Hematopoietic multipotent progenitor cell treated with erythropoietin and hydrocortisone succinate and interleukin-3 and kit ligand, for 17 days (in vitro differentiated cells): ENCODE data around the gene RALGPS2.

Source experiments
- DNase-seq: peaks from one replicate; pipeline ENCODE4 v3.0.0-alpha.2; 2015; ENCODE audit warnings: low spot score

RALGPS2 gene

GRCh38 chr1:178918955-178919354, 193.9 kb downstream of the RALGPS2 start:
- no peak for DNase-seq

DNA sequence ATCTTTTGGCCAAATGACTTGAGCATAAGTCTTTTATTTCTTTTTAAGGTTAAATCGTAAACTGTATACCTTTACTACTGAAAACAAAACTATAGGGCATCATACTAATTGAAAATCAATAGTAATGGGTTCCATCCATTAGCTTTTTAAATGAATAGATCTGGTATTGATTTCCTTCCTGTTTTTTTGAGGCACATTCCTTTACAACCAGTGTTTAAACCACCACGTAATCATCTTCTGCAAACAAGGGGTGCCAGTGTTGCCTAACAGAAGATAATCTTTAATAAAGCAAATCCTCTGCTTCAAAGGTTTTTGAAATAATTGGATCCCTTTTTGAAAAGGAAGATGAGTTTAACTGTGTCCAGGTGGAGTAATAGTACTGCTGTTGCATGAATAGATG, 194.5 kb downstream of the RALGPS2 start:
- DNase-seq: no peak

DNA sequence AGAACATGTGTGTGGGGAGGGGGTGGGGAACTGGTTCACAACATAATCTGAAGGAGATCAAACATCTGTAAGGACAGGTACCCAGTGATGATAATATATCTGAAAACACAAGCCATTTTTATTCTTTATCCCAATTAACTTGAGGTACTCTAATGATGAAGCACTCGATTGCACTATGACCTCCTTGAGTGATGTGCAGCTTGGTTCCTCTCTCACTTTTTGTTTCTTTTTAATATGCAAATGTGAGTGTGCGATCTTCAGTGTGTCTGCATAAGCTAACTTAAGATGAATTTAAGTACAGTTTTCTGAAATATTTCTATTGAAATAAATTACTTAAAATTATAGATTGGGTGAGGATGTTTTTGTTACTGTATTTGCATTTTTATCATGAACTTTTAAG, 196.5 kb downstream of the RALGPS2 start:
- DNase-seq: no peak

- DNase-seq: no peak
Observed at GRCh38 chr1:178923512-178923911, 198.5 kb downstream of the RALGPS2 start.

DNA sequence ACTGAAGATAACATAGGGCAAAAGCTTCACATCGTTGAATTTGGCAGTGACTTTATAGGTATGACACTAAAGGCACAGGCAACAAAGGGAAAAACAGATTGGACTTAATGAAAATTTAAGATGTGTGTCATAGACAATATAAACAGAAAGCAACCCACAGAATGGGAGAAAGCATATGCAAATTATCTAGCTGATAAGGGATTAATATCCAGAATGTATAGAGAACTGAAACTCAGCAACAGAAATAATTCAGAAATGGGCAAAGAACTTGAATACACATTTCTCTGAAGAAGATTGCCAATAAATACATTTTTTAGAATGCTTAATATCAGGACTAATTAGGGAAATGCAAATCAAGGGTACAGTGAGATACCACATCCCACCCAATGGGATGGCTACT, 201.0 kb downstream of the RALGPS2 start:
- DNase-seq: no peak

DNA sequence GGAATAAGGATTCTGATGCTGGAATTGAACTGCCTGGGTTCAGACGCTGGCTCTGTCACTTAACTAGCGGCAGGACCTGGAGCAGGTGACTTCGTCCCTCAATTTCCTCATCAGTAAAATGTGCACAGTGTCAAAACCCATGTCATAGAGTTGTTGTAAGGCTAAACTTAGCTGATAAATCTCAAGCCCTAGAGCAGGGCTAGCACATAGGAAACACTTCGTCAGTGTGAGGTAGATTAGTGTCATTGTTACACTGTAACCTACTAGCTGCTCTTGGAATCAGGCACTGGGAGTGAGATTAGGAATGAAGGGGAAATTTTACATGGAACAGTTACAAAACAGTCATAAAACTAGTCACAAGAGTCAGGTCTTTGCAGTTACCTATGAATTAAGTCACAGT, 202.0 kb downstream of the RALGPS2 start:
- no peak for DNase-seq

DNA sequence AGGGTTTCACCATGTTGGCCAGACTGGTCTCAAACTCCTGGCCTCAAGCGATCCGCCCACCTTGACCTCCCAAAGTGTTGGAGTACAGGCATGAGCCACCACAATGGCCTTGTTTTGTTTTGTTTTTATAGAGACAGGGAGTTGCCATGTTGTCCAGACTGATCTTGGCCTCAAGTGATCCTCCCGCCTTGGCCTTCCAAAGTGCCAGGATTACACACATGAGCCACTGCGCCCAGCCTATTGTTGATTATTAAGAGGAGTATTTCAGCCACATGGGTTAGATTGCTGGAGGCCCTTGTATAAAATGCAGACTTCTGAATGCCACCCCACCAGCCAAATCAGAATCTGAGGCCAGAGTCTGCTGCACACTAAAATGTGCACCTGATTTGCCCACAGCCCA, 203.0 kb downstream of the RALGPS2 start:
- no peak for DNase-seq

DNA sequence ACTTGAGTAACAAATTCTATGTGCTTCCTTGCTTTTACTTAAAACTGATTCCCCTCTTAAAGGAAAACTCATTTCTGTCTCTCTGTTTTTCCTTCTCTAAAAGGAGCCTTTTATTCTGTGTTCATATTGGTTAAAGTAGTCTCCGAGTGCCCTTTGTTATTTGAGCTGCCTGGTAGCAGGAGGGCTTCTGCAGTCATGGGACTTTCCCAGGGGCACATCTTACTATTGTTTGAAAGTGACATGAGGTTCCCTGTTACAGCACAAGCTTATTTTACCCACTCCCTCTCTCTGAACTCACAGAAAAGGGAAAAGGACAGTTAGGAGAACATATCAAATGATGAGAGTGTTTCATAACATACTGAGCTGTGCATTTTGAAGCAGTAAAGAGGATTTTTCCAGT, 203.9 kb downstream of the RALGPS2 start:
- no peak for DNase-seq

GRCh38 chr1:178931858-178932551, 207.0 kb downstream of the RALGPS2 start:
- DNase-seq: no peak

DNA sequence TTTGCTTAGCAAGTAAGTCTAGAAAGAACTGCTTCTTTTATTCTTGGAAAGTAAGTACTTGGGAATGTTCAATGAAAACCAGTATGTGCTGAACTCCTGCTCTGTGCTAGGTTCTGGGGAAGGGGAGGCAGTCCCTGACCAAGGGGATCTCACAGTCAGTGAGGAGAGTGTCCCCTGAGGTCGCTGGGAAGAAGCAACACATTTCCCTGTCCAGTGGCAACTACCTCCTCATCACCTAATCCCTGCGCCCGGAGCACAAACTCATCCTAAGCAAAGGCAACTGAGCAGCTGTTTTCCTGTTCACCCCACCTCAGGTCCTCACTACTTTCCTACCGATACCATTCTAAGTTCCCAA, 207.5 kb downstream of the RALGPS2 start:
- no peak for DNase-seq

GRCh38 chr1:178933105-178933561, 208.1 kb downstream of the RALGPS2 start:
- DNase-seq: no peak

DNA sequence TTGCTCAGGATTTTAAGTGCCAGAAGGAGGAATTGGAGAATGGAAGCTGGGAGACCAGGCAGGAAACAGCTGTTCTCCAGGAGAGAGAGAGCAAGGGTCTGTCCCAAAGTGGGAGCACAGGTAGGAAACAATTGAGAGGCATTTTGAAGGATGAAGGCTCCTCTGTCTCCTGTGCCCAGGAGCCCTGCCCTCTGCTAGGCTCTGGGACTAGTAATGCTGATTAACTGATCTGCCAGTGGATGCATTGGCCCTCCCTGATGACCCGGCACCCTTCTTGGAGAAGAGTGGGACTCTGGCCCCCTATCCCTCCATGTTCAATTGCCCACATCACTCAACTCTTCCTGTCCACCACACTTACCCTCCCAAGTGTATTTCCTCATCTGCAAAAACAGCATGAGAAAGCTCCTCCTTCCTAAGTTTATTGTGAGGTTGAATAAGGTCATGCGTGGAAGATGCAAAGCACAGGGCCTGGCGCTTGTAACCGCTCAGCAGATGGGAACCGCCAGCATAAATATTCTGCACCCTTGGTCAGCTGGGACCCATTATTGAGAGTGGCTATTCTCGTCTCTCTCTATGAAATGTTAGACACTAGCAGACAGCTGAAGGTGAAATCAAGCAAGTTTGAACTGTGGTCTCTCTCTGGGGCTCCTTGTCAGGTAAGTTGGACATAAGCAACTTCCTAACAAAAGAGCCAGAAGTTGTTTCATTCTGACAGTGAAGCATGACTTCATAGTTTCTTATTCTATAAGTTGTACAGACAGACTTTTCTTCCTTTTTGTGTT, 208.9 kb downstream of the RALGPS2 start:
- no peak for DNase-seq

DNA sequence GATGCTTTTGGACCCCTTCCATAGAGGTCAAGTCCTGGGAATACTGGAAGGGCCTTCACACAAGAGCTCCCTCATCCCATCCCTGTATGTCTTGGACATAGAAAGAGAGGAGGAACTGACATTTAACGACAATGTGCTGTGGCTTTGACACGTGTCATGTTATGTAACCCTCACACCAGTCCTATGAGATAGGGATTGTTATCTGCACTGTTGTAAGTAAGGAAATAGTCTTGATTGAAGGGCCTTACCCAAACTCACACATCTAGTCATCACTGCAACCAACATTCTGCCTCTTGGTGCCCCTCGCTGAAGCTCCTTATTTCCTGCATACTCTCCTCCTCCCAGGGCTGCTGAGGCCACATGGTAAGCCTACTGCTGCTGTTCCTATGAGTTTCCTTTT, 209.5 kb downstream of the RALGPS2 start:
- DNase-seq: no peak

- DNase-seq: no peak
Observed at GRCh38 chr1:178935610-178936009, 210.6 kb downstream of the RALGPS2 start.

- DNase-seq: no peak
Observed at GRCh38 chr1:178937695-178938094, 212.7 kb downstream of the RALGPS2 start.

DNA sequence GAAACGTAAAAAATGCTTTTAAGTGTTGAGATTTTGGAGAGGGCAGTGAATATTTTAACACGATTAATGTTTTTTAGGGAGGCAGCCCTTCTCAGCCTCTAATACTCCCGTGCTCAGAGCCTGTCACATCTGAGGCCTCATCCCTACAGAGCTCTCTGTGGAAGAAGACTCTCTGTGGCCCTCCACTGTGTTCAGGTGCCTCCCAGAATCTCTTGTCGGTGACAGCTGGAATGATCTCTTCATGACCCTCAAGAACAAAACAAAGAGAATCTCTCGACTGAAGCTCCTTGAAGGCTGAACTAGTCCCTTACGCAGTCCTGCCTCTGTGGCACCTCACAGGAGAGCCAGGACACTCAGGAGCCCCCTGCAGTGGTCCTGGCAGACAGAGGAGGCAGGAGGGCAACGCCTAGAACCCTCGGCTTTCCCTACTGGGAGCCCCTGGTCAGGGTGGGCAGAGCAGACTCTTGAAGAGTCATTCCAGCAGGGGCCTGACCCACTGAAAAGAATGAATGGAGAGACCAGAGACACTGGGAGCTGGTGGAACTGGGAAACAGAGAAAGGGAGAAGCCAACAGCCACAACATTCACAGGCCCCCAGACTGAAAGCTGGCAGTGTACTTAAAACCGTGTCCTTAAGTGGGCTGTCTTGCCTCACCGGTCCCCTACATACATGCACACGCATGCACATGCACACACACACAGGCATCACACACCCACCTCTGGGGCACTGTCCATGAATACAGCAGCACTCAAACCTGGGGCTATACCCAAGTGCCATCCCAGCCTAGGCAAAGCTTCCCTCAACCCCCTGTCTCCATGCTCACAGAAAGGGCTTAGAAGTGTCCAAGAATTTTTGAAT, 213.3 kb downstream of the RALGPS2 start:
- no peak for DNase-seq

DNA sequence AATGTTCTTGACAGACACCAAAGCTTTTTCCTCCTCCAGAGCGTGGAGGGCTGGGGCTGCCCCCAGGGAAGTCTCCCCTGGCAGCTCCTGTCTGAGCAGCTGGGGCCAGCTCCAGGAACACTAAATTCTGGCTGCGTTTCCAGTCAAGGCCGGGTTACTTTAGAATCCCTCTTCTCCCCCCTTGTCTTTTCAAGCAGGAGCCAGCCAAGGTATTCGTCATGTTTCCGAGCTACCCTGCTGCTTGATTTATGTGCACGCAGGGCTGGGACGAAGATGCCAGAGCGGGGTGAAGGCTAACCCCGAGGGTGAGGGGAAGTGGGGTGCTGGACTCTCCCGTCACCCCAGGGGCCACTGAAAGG, 213.9 kb downstream of the RALGPS2 start:
- no peak for DNase-seq

DNA sequence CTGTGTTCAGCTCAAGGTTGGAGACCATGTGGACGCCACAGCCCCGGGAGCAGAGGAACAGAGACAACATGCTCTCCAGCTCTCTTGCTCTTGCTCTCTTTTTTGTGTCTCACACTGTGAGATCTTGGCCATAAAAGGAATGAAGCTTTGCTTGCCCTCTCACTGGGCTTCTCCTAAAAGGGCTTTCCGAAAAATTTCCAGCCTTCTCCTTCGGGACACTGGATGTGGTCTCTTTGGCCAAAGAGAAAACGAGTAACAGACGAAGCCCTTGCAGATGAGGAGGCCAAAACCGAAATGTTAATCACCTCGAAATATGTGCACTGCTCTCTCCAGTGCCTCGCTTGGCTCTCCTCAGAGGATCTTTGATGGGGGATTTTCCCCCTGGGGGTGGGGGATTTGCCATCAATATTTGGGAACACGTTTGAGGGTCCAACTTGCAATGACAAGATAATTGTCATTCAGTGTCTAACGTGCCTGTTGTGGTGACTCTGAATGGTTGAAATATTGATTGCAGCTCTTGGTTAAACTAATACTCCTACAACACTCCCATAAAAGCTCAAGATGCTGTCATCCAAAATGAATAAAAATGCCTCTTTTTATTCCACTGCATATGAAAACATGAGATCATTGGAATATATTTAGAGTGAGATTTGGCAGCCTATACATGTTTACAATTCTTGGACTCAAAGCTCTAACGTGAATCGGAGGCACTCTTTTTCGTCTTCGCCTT, 214.5 kb downstream of the RALGPS2 start:
- DNase-seq: no peak

GRCh38 chr1:178940068-178940765, 215.2 kb downstream of the RALGPS2 start:
- no peak for DNase-seq

- DNase-seq: no peak
Observed at GRCh38 chr1:178941261-178941689, 216.2 kb downstream of the RALGPS2 start.

GRCh38 chr1:178941849-178942248, 216.8 kb downstream of the RALGPS2 start:
- DNase-seq: no peak
